Kasumi-1 (cell line): ENCODE measurements around the gene ATE1.
A peak's percentile ranks its signal among the peaks of the same experiment; 100 is the strongest.
"Not testable (repeated sequence)": the region's sequence is repeated elsewhere in the genome, so short reads cannot be mapped to it uniquely, and the experiment has no call there.

Source experiments
- DNase-seq, 2 experiments: peaks; one replicate each; lab custom pipeline; 2025; lab: John Stamatoyannopoulos, UW

Gene ATE1

DNA sequence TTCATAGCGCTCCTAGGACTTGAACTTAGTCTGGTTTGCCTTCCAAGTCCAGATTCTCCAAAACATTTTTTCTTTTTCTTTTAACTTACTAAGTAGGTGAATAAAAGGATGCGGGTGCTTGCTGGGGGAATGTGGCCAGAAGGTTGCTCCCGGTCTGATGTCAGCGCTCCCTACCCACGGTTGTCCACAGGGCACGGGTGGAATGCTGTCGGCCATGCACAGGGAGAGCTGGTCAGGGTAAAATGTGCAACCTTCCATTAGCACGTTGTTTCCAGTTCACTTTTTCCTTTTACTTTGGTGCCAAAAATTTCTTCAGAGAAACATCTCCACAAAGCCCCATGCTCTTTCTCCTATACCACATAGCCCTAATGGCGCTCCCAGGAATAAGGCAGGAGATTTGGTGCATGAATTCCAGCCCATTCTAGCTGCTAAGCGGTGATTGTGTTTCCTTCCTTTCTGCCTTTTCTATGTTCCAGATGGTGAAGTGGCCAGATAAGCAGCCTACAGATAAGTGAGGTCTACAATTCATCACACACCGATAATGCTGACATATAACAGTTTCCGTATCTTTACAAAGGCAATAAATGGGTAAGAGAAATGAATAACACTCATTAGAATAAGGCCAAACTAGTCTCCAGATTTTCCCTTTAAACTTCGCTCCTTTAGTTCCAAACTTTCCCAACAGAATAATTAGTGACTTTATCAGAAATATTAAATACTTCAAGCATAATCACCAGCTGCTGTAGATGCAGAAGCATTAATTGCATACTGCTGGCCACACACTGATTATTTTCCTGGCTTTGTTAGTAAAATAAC is 191.3 kb downstream of the ATE1 start:
- DNase-seq = peak in 1 of 2 experiments; percentile 15

DNA sequence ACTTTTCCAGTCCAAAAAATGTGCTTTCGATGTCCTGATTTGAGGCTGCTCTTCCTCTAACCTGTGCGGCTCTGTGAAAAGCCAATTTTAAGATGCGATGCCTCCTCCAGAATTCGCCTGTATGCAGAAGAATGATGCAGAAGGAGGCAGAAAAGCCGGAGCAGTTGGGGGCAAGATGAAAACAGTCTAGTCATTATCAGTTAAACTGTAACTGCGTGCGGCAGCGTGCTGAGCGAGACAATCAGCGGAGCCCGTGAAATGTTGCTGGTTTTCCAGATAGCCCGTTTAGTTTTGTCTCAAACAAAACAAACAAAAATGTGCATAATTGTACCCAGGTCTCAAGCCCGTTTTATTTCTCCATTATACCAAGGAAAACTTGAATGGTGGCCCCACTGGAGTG is 192.6 kb downstream of the ATE1 start:
- no peak for DNase-seq

DNA sequence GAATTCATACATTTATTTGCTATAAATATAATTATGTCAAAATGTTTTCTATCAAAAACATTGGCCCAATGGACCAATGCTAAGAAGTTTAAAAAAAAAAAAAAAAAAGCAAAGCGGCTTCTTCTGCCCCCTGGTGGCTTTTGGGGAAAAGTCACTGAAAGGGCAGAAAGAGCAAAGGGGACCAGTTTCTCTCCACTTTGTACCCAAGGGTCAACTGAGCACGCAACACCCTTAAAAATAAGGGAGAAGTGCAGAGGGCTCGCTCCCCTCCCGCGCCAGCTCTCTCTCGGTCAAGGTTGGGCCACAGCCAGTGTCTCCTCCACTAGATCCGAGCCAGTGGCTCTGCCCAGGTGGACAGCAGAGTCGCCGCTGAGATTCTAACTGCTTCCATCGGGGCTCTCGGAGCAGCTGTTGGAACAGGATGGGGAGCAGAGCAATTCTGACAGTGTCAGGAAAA is 193.2 kb downstream of the ATE1 start:
- DNase-seq = peak; percentile 38

- DNase-seq = no peak
These were observed 195.0 kb downstream of the ATE1 start for GRCh38 chr10:121732656-121733445.

GRCh38 chr10:121732172-121732571 is 195.7 kb downstream of the ATE1 start:
- DNase-seq = no peak

DNA sequence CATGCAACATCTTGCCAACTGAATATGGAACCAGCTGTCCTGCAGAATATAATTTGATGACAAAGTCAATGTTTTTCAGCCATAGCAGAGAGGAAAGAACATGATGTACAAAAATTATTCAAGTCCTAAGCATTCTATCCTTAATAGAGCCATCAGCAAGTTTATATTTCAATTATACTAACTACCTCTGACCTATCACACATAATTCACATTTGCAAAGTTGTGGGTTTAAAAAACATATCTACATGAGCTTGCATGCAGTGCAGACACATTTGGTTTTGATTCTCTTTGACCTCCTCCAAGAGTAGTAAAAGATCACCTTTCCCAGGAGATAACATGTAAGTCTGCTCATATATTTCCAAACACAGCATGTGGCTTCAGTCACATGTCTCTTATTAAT is 203.5 kb downstream of the ATE1 start:
- no peak for DNase-seq

DNA sequence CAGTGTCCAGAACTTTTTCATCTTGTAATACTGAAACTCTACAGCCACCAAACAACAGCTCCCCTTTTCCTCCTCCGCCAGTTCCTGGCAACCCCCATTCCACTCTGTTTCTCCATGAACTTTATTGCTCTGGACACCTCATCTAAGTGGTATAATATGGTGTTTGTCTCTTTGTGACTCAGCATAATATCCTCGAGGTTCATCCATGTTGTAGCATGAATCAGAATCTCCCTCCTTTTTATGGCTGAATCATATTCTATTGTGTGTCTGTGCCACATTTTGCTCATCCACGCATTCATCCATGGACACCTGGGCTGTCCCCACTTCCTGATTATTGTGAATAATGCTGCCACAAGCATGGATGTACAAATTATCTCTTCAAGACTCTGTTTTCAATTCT is 205.2 kb downstream of the ATE1 start:
- no peak for DNase-seq

DNA sequence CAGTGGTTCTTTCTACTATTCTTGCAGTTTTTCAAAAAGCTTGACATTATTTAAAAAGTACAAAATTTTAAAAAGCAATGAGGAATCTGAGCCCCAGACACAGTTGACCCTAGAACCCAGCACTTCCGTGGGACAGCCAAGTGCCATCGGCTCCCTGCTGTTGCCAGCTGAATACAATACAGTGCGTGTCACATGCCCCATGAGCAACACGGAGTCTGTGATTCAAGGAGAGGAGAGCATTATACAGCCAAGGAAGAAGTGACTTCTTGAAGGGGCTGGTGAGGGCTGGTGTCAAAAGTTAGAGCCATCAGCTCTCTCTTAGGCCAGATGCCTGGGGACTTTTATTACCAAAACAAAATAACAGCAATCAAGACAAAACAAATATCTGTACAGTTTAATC is 206.6 kb downstream of the ATE1 start:
- DNase-seq = no peak

DNA sequence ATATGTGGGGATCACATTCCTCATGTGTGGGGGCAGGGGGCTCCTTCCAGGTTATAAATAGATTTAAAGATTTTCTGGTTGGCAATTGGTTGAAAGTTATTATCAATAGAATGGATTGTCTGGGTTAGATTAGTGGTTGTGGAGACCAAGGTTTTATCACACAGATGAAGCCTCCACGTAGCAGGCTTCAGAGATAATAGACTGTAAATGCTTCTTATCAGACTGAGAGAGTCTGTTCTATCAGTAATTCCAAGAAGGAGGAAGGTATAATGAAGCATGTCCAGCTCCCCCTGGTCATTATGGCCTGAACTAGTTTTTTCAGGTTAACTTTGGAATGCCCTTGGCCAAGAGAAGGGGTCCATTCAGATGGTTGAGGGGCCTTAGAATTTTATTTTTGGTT is 211.9 kb downstream of the ATE1 start:
- DNase-seq = no peak

- DNase-seq = no peak
These were observed 212.8 kb downstream of the ATE1 start for GRCh38 chr10:121715076-121715475.

DNA sequence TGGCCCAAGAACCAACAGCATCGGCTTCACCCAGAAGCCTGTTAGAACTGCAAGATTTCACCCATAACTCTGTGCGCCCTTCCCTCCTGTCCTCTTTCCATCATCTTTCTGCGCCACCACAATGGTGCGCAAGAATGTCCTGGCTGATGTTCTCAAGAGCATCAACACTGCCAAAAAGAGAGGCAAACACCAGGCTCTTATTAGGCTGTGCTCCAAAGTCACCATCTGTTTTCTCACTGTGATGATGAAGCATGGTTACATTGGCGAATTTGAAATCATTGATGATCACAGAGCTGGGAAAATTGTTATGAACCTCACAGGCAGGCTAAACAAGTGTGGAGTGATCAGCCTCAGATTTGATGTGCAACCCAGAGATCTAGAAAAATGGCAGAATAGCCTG is 214.3 kb downstream of the ATE1 start:
- no peak for DNase-seq

DNA sequence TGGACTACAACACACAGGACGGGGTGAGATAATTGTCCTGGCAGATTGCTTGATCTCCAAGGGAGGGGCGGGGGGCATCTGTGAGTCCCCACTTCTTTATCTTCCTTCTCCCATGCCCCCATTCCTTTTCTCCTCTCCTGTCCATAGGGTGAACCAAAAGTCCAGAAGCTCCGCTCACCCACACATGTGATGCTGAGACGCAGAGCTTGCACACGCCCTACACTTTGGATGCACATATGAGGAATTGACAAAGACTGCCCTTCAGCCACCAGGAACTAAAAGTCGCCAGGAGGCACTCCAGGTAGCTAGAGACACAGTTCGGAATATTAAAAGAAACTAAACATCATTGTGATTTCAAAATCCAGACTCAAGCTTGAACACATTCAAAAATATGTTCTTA is 216.9 kb downstream of the ATE1 start:
- no peak for DNase-seq

DNA sequence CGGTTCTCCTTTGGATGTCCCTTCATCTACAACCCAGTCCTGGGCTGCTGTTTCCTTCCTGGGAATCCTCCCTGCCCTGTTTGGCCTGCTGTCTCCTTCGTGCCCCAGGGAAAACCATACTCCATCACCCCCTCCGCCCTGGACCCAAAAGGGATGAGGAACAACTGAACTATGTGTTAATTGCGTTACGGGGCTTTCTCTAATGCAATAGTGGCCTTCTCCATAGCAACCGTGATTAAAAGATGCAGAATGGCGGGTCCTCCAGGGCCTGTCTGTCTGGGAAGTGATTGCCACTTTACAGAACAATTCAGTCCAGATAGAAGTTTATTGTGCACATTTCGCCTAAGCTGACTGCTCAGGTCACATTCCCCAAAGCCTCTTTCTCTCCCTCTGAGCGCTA is 217.6 kb downstream of the ATE1 start:
- DNase-seq = no peak

DNA sequence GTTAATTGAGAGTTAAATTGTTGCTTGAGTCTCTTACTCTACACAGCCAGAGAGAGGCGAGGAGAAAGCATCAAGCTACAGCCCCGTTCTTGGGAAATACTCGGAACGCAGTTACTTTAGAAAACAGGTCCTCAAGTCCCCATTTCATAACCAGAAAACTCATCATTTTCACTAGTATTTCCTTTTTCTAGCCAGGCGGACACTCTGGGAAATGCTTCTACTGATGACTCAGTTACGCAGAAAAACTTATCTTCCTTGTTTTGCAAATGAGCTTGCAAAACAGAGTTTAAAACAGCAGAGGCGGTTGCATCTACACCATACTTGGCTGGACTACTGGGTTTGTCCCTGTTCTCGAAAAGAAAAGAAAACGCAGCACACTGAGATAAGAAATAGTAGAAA is 218.2 kb downstream of the ATE1 start:
- no peak for DNase-seq

DNA sequence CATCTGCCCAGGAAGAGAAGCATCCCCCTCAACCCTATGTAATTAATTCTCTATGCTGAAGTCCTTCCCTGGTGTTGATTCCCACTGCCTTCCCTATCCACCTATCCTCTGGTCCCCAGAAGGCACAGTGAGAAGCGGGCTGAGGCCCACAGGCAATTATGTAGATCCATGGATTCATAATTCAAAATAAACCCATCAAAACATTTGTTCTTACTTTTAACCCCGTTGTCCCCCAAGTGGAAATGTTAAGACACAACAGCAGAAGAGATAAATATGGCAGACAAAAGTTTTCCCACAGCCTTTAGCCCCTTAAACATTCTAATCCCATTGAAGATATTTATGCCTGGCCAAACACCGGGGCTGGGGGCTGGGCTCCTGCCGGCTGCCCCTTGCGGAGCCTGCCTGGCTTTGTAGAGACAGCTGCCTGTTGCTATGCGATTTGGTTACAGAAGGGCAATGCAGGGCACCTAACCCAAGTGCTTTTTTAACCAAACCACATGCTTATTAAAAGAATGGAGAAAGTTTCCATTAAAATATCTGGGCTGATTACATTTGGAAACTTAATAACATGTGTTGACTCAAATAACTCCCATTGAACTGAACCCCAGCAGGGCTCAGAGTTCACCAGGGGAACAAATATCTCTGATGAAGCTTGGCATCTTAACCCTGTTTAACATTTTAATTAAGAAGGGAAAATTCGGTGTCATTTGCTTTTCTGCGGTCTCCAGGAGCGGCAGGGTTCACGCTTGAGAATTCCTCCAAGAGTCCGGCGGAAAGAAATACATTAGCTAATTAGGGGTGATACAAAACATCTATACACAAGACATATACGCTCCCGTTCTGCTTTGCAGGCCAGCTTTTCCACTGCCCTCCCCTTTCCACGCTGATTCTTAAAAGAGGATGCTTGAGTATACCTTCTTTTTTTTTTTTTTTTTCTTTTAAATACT is 218.8 kb downstream of the ATE1 start:
- DNase-seq = no peak

DNA sequence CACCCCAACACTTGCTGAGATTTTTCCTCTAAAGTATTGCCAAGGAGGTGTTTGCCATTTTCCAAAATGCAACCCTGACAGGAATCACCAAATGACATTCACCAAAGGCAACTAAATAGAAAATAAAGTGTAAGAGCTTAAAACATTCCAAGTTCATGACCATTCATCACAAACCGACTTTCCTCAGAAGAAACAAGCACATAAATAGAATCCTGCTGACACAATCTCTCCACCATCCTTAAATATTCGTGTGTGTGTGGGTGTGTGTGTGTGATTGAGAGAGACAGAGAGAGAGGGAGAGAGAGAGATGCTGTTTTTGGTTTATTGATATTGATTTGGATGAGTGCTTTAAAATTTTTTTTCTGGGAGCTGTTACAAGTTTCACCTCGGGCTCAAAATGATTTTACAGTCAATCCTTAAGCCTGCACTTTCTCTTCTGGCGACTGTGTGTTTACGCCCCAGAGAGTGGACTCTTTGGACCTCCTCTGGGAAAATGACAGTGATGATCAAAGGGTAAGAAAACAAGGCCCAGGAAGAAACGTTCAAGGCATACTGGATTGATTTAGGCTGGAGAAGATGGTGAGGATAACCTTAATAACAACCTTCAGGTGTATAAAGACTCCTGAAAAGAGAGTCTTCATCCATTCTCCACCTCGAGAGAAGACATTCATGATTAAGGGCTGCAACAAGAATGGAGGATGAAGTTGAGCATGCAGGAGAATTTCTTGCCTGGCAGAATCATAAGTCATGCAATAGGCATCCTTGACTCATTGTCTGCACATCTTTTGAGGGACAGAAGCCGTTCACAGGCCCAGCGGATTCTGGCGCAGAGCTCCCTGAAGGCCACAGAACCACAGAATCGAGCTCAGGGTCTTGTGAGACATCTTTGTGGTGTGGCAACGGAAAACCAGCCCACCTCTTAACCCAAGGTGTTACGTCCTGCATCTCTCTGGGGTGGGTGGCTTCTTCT is 225.2 kb downstream of the ATE1 start:
- no peak for DNase-seq

- DNase-seq = no peak
These were observed 227.4 kb downstream of the ATE1 start for GRCh38 chr10:121700416-121700815.

DNA sequence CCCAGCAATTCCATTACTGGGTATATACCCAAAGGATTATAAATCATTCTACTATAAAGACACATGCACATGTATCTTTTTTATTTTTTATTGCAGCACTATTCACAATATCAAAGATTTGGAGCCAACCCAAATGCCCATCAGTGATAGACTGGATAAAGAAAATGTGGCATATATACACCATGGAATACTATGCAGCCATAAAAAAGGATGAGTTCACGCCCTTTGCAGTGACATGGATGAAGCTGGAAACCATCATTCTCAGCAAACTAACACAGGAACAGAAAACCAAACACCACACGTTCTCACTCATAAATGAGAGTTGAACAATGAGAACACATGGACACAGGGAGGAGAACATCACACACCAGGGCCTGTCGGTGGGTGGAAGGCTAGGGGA is 228.1 kb downstream of the ATE1 start:
- DNase-seq = not testable (repeated sequence)

DNA sequence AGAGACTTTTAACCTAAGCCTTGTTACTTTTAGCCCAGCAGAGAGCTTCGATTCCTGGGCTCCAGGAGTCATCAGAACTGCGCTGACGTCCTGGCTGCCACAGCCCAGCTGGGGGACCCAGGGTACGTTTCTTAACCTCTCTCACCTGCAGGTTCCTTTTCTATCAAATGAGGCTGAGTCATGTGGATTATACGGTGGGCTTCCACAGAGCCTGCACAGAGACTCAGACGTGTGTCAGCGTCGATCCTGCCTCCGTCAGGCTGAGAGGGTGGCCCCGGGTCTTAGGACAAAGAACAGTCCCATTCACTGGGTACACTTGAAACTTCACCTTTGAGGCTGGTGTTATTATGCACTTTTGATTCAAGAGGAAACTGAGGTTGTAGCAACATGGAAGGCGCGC is 228.9 kb downstream of the ATE1 start:
- no peak for DNase-seq

GRCh38 chr10:121698336-121698735 is 229.5 kb downstream of the ATE1 start:
- no peak for DNase-seq

- peak in 1 of 2 experiments; percentile 6 for DNase-seq
These were observed 231.0 kb downstream of the ATE1 start for GRCh38 chr10:121696854-121697253.
